Endothelial cell of umbilical vein (primary cell): ENCODE data around the gene KIZ. TPM values are rescaled to one million over a fixed set of nuclear protein-coding genes. Genes with fewer than 3 reads are reported as not detected.

Experiments used
- BruUV-seq: library from RNA; stranded (reverse); fragments of 400-500 nt; replicated peaks from 2 replicates; lab custom pipeline; 2021; lab: Mats Ljungman, UMichigan
- CTCF ChIA-PET: fragments of 300-600, 350-600 bp; sonication (Branson Sonifier 250); formaldehyde crosslinking; loops from one replicate; lab custom pipeline; 2021; ENCODE audit warnings: antibody characterized with exemption, inconsistent platforms; lab: Charles Lee
- POLR2A ChIA-PET: fragments of 300-600, 350-600 bp; sonication (Branson Sonifier 250); formaldehyde crosslinking; loops from one replicate; lab custom pipeline; 2021; ENCODE audit warnings: antibody characterized with exemption, inconsistent platforms; lab: Charles Lee
- DNase-seq: peaks from one replicate; pipeline ENCODE4 v3.0.0-alpha.2; 2011; ENCODE audit warnings: low read depth, low spot score
- FAIRE-seq: peaks from 2 replicates; lab custom pipeline; 2011; peaks lifted over from hg19 to GRCh38; lab: Jason Lieb, UNC
- H2AFZ ChIP-seq: 2 replicates; pipeline ENCODE4 v1.6.0; 2012; ENCODE audit warnings: low read depth, low read length, control low read depth, inconsistent platforms
- H3K27ac ChIP-seq: 2 replicates; pipeline ENCODE4 v1.5.1; 2011; ENCODE audit warnings: low read depth, mild to moderate bottlenecking, control low read depth, low read length, moderate library complexity; ENCODE audit not compliant: insufficient read depth
- H3K27me3 ChIP-seq, 2 experiments: 2 replicates each; pipeline versions ENCODE4 v1.6.0 to v1.6.1; 2011; ENCODE audit warnings: low read length in 2 of 2, mixed read lengths in 1 of 2; ENCODE audit not compliant: control insufficient read depth in 2 of 2, insufficient read depth in 2 of 2
- H3K36me3 ChIP-seq, 2 experiments: 2 replicates in 1 of 2; 3 replicates in 1 of 2; pipeline ENCODE4 v1.5.1; 2011; ENCODE audit warnings: low read length in 2 of 2, mild to moderate bottlenecking in 1 of 2, moderate library complexity in 1 of 2; ENCODE audit not compliant: control insufficient read depth in 2 of 2, insufficient read depth in 2 of 2; ENCODE audit errors: extremely low read depth in 1 of 2
- H3K4me1 ChIP-seq: 3 replicates; pipeline ENCODE4 v1.5.1; 2011; ENCODE audit warnings: mild to moderate bottlenecking, low read length; ENCODE audit not compliant: control insufficient read depth, insufficient read depth; ENCODE audit errors: extremely low read depth
- H3K4me2 ChIP-seq: 2 replicates; pipeline ENCODE4 v1.6.1; 2011; ENCODE audit warnings: low read length, control low read depth, mixed read lengths; ENCODE audit not compliant: insufficient read depth
- H3K4me3 ChIP-seq, 3 experiments: fragments of 200-600 bp in 1 of 3; sonication (generic), shearing (Covaris generic) in 1 of 3; replicated peaks in 1 of 3; 2 replicates each; pipeline ENCODE4 v1.5.1; 2011 to 2016; ENCODE audit warnings: control low read depth in 3 of 3, low read length in 3 of 3, mild to moderate bottlenecking in 2 of 3, inconsistent platforms in 1 of 3, low read depth in 1 of 3, moderate library complexity in 1 of 3; ENCODE audit not compliant: insufficient read depth in 1 of 3
- H3K79me2 ChIP-seq: 2 replicates; pipeline ENCODE4 v1.6.0; 2012; ENCODE audit warnings: low read length, inconsistent platforms; ENCODE audit not compliant: control insufficient read depth, insufficient read depth
- H3K9ac ChIP-seq: replicated peaks from 2 replicates; pipeline ENCODE3; 2011; ENCODE audit warnings: low read length, control low read depth; ENCODE audit not compliant: insufficient read depth; ENCODE audit errors: extremely low read depth
- H3K9me1 ChIP-seq: replicated peaks from 3 replicates; pipeline ENCODE4 v1.6.0; 2011; ENCODE audit warnings: mild to moderate bottlenecking, low read length; ENCODE audit not compliant: control insufficient read depth, insufficient read depth; ENCODE audit errors: extremely low read depth
- H3K9me3 ChIP-seq: replicated peaks from 2 replicates; pipeline ENCODE4 v1.5.1; 2012; ENCODE audit warnings: low read length, inconsistent platforms; ENCODE audit not compliant: control insufficient read depth, insufficient read depth
- H4K20me1 ChIP-seq: replicated peaks from 2 replicates; pipeline ENCODE3; 2011; ENCODE audit warnings: mild to moderate bottlenecking, low read length; ENCODE audit not compliant: control insufficient read depth, insufficient read depth; ENCODE audit errors: extremely low read depth
- EZH2 ChIP-seq: IDR thresholded peaks from 2 replicates; pipeline ENCODE4 v1.6.1; 2012; ENCODE audit warnings: borderline replicate concordance, low read depth, mild to moderate bottlenecking, moderate library complexity, low read length, inconsistent platforms; ENCODE audit not compliant: severe bottlenecking
- FOS ChIP-seq: IDR thresholded peaks from 2 replicates; pipeline ENCODE4 v1.6.1; 2011; ENCODE audit warnings: mild to moderate bottlenecking, low read length, moderate library complexity, borderline replicate concordance; ENCODE audit not compliant: insufficient read depth
- GATA2 ChIP-seq: IDR thresholded peaks from 2 replicates; pipeline ENCODE4 v1.7.0; 2011; ENCODE audit warnings: low read depth, mild to moderate bottlenecking, moderate library complexity, mixed read lengths, low read length; ENCODE audit not compliant: insufficient read length, insufficient read depth
- JUN ChIP-seq: IDR thresholded peaks from 2 replicates; pipeline ENCODE4 v1.6.1; 2011; ENCODE audit warnings: borderline replicate concordance, low read depth; ENCODE audit not compliant: insufficient read length, insufficient read depth
- MYC ChIP-seq: IDR thresholded peaks from one replicate; pipeline ENCODE4 v1.6.1; 2011; ENCODE audit warnings: mild to moderate bottlenecking, low read depth, low read length
- POLR2A ChIP-seq: IDR thresholded peaks from 2 replicates; pipeline ENCODE4 v1.6.1; 2012; ENCODE audit warnings: low read depth, mild to moderate bottlenecking, control low read depth, low read length
- POLR2AphosphoS5 ChIP-seq: IDR thresholded peaks from 2 replicates; pipeline ENCODE4 v1.6.1; 2012; ENCODE audit warnings: low read depth, mild to moderate bottlenecking, control low read depth, low read length, moderate library complexity; ENCODE audit not compliant: insufficient read depth
- dilution Hi-C: fragments of 300-500 bp; cut with MboI; formaldehyde crosslinking; loops from one replicate; pipeline ENCODE4 v1.15.0; 2019; ENCODE audit warnings: low sequenced_read_pairs; ENCODE audit not compliant: extremely low pct_ligation_motif_present
- intact Hi-C: fragments of 100-400 bp; cut with micrococcal nuclease; formaldehyde crosslinking; loops from one replicate; pipeline ENCODE4 v1.10.0; 2022
- polyA plus RNA-seq, 4 experiments: library from polyadenylated mRNA; depleted of rRNA in 3 of 4; stranded (reverse) in 3 of 4; unstranded in 1 of 4; fragments of >200 nt; gene quantifications; 2 replicates each; pipeline versions ENCODE4 v1.2.1 to v1.2.3, GENCODE V29; 2011 to 2012; ENCODE audit warnings: missing spikeins in 1 of 4
- total RNA-seq: library from RNA; stranded (reverse); gene quantifications from 2 replicates; pipeline ENCODE4 v1.2.3, GENCODE V29; 2021
- TF ChIP-seq, protein P1 (sequence below): IDR thresholded peaks from 2 replicates; pipeline ENCODE4 v1.6.1; 2011; ENCODE audit not compliant: insufficient read depth, insufficient read length
- TF ChIP-seq, protein P2 (sequence below), 2 donors: IDR thresholded peaks; 1 replicate in 1 of 2; 2 replicates in 1 of 2; pipeline ENCODE4 v1.5.1; 2011; ENCODE audit warnings: low read length in 2 of 2, mild to moderate bottlenecking in 2 of 2, moderate library complexity in 2 of 2, control low read depth in 1 of 2, inconsistent platforms in 1 of 2, low read depth in 1 of 2; ENCODE audit not compliant: insufficient read depth in 1 of 2; ENCODE audit errors: extremely low read depth in 1 of 2

KIZ gene
- total and polyA plus RNA-seq, 2 donors (not counting 3 experiments of a cell fraction or from before 2014, with no cell fraction given) = 3.9 to 7.3 TPM

DNA sequence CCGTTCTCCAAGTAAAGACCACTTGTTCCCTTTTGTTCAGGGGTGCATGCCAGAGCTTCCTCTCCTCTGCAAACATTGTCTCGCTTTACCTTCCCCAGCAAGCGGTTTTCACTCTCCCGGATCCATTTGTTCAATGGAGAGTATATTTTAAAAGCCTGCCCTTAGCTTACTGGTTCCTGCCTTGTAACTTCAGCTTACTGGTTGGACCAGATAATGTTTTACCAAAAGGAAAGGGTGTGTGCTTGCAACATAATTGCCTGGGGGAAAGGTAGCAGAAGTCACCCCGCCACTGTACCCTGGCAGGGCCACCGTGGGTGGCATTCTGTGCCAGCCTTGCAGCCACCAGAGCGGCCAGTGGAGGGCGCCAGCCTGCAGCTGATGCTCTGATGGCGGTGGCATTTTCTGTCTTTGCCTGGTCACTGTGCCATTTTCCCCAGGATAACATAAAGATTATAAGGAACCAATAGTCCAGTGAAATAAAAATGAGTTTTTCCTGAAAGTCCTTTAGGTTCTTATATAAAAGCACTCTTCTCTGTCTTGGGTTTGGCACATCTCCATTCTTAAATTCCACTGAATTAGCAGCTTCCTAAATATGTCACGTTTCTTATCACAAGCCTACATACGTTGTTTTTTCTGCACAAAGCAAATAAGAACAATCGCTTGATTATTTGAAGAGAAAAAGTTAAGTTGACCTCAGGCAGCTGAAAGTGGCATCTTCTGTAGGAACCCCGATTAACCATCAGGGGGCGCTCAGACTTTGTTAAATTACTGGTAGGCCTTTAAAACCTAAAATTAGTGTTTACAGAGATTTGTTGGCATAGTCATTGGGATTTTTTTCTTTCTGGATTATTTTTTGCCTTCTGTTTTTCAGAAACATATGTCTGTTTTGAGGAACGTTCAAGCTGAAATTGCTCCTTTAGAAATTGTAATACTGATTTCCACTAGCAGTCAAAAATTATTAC lies 109.9 kb downstream of the KIZ start:
- no peak overlapping the region for H3K9ac ChIP-seq
- no peak overlapping the region for H3K27ac ChIP-seq
- DNase-seq (peak; percentile 74), FAIRE-seq (peak; percentile 83)
- H3K27me3 ChIP-seq = no peaks in the 10 kb centered on the region
- no TSS peak for BruUV-seq
- intact Hi-C loops = loop anchor here (1.0 to 5.0 kb wide), 9 partner anchors 108 to 399 kb away; partner anchors contain the start of gene KIZ
- TF ChIP-seq POLR2A (no peak), JUN (no peak), MYC (no peak), POLR2AphosphoS5 (no peak), EZH2 (peak; percentile 39), FOS (no peak), GATA2 (no peak)
- TF ChIP-seq, protein P1, sequence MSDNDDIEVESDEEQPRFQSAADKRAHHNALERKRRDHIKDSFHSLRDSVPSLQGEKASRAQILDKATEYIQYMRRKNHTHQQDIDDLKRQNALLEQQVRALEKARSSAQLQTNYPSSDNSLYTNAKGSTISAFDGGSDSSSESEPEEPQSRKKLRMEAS = no peak
- TF ChIP-seq, protein P2, sequence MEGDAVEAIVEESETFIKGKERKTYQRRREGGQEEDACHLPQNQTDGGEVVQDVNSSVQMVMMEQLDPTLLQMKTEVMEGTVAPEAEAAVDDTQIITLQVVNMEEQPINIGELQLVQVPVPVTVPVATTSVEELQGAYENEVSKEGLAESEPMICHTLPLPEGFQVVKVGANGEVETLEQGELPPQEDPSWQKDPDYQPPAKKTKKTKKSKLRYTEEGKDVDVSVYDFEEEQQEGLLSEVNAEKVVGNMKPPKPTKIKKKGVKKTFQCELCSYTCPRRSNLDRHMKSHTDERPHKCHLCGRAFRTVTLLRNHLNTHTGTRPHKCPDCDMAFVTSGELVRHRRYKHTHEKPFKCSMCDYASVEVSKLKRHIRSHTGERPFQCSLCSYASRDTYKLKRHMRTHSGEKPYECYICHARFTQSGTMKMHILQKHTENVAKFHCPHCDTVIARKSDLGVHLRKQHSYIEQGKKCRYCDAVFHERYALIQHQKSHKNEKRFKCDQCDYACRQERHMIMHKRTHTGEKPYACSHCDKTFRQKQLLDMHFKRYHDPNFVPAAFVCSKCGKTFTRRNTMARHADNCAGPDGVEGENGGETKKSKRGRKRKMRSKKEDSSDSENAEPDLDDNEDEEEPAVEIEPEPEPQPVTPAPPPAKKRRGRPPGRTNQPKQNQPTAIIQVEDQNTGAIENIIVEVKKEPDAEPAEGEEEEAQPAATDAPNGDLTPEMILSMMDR (IDR thresholded peaks at IDR 0.05; ENCODE audit: extremely low read depth in 1 of 2, insufficient read depth in 1 of 2, low read depth in 1 of 2, low read length in 2 of 2) = peak; percentile 67 to 94
- H4K20me1 ChIP-seq = no peaks in the 10 kb centered on the region
- no peak overlapping the region for H3K4me3 ChIP-seq
- H3K9me3 ChIP-seq = no peaks in the 10 kb centered on the region
- no peaks in the 10 kb centered on the region for H3K4me1 ChIP-seq
- dilution Hi-C loops = no loop called here
- H3K4me2 ChIP-seq = no peak overlapping the region
- H3K9me1 ChIP-seq = no peaks in the 10 kb centered on the region
- ChIA-PET POLR2A (no interaction called here), CTCF (interaction anchor here (0.6 to 8.9 kb wide), 56 partner anchors 9 to 1218 kb away, joined by 3 to 443 read pairs (median 4); partner anchors contain the start of gene XRN2)
- no peaks in the 10 kb centered on the region for H3K79me2 ChIP-seq
- H3K36me3 ChIP-seq = no peaks in the 10 kb centered on the region
- no peak overlapping the region for H2AFZ ChIP-seq
